H1 (cell line): ENCODE measurements around the gene ANK3. TPM values are rescaled to one million over a fixed set of nuclear protein-coding genes. Genes with fewer than 3 reads are reported as not detected.

Experiments used
- ASH2L ChIP-seq: fragments of 200-600, 300-600 bp; sonication (generic); IDR thresholded peaks from one replicate; pipeline ENCODE4 v1.7.1; 2017; ENCODE audit warnings: low read length
- EP300 ChIP-seq, 2 experiments: IDR thresholded peaks; 1 replicate in 1 of 2; 2 replicates in 1 of 2; pipeline ENCODE4 v1.6.1; 2011 to 2012; ENCODE audit warnings: low read depth in 2 of 2, low read length in 2 of 2, mild to moderate bottlenecking in 2 of 2, borderline replicate concordance in 1 of 2, inconsistent platforms in 1 of 2, moderate library complexity in 1 of 2
- HDAC6 ChIP-seq: IDR thresholded peaks from one replicate; pipeline ENCODE4 v1.7.1; 2012; ENCODE audit warnings: low read depth, mild to moderate bottlenecking, inconsistent platforms, low read length, moderate library complexity
- SP2 ChIP-seq: IDR thresholded peaks from 2 replicates; pipeline ENCODE4 v1.6.1; 2012; ENCODE audit warnings: mild to moderate bottlenecking, low read length, inconsistent platforms
- TCF12 ChIP-seq: IDR thresholded peaks from 2 replicates; pipeline ENCODE4 v1.6.1; 2011; ENCODE audit warnings: low read depth, mild to moderate bottlenecking, low read length
- TEAD4 ChIP-seq: IDR thresholded peaks from 2 replicates; pipeline ENCODE4 v1.6.1; 2012; ENCODE audit warnings: low read depth, low read length, inconsistent platforms, mixed read lengths
- YY1 ChIP-seq: IDR thresholded peaks from 2 replicates; pipeline ENCODE4 v1.6.1; 2011; ENCODE audit warnings: low read depth, mild to moderate bottlenecking, low read length
- polyA plus RNA-seq, 7 experiments: library from polyadenylated mRNA; depleted of rRNA in 3 of 7; stranded (reverse) in 5 of 7; unstranded in 2 of 7; fragments of >200 nt in 5 of 7; fragments of 200-250 nt in 2 of 7; gene quantifications; 1 replicate in 5 of 7; 2 replicates in 1 of 7; 4 replicates in 1 of 7; pipeline versions ENCODE4 v1.2.1 to v1.2.3, GENCODE V29; 2011 to 2013; ENCODE audit warnings: missing spikeins in 2 of 7, mixed read lengths in 2 of 7
- total RNA-seq: library from RNA; stranded (reverse); fragmentation: NEBNext Ultra II Directional; extraction: Animal tissue kit (Norgen Biotek cat#: 25700); gene quantifications from 2 replicates; pipeline ENCODE4 v1.2.1, GENCODE V29; 2021
- TF ChIP-seq, protein P1 (sequence below): fragments of 300-600 bp; sonication (generic); IDR thresholded peaks from 2 replicates; pipeline ENCODE4 v1.7.1; 2012; ENCODE audit warnings: low read length, moderate library complexity, mild to moderate bottlenecking, inconsistent platforms; ENCODE audit not compliant: insufficient replicate concordance
- TF ChIP-seq, protein P2 (sequence below): IDR thresholded peaks from 2 replicates; pipeline ENCODE4 v1.6.1; 2012; ENCODE audit warnings: inconsistent platforms

ANK3 gene
- total and polyA plus RNA-seq, 2 of the 8 experiments (the other 6 are each of a cell fraction or from before 2014, with no cell fraction given): 18.1 to 67.9 TPM

DNA sequence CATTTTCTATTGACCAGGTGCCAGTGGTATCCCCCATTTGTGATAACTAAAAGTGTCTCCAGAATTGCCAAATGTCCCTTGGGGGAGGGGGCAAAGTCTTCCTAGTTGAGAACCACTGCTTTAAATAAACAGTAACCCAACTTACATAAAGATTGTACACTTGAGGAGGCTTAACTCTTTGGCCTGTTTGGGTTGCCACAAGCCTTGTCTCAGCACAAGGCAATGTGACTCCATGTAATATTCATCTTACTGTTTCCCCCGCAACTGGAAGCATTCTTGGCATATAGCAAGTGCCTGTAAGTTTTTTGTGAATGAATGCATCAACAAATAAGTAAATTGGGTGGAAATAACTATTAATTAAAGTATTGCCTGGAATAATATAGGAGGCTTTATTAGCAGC lies 108.3 kb downstream of the ANK3 start (continued):
- TF ChIP-seq, protein P1, sequence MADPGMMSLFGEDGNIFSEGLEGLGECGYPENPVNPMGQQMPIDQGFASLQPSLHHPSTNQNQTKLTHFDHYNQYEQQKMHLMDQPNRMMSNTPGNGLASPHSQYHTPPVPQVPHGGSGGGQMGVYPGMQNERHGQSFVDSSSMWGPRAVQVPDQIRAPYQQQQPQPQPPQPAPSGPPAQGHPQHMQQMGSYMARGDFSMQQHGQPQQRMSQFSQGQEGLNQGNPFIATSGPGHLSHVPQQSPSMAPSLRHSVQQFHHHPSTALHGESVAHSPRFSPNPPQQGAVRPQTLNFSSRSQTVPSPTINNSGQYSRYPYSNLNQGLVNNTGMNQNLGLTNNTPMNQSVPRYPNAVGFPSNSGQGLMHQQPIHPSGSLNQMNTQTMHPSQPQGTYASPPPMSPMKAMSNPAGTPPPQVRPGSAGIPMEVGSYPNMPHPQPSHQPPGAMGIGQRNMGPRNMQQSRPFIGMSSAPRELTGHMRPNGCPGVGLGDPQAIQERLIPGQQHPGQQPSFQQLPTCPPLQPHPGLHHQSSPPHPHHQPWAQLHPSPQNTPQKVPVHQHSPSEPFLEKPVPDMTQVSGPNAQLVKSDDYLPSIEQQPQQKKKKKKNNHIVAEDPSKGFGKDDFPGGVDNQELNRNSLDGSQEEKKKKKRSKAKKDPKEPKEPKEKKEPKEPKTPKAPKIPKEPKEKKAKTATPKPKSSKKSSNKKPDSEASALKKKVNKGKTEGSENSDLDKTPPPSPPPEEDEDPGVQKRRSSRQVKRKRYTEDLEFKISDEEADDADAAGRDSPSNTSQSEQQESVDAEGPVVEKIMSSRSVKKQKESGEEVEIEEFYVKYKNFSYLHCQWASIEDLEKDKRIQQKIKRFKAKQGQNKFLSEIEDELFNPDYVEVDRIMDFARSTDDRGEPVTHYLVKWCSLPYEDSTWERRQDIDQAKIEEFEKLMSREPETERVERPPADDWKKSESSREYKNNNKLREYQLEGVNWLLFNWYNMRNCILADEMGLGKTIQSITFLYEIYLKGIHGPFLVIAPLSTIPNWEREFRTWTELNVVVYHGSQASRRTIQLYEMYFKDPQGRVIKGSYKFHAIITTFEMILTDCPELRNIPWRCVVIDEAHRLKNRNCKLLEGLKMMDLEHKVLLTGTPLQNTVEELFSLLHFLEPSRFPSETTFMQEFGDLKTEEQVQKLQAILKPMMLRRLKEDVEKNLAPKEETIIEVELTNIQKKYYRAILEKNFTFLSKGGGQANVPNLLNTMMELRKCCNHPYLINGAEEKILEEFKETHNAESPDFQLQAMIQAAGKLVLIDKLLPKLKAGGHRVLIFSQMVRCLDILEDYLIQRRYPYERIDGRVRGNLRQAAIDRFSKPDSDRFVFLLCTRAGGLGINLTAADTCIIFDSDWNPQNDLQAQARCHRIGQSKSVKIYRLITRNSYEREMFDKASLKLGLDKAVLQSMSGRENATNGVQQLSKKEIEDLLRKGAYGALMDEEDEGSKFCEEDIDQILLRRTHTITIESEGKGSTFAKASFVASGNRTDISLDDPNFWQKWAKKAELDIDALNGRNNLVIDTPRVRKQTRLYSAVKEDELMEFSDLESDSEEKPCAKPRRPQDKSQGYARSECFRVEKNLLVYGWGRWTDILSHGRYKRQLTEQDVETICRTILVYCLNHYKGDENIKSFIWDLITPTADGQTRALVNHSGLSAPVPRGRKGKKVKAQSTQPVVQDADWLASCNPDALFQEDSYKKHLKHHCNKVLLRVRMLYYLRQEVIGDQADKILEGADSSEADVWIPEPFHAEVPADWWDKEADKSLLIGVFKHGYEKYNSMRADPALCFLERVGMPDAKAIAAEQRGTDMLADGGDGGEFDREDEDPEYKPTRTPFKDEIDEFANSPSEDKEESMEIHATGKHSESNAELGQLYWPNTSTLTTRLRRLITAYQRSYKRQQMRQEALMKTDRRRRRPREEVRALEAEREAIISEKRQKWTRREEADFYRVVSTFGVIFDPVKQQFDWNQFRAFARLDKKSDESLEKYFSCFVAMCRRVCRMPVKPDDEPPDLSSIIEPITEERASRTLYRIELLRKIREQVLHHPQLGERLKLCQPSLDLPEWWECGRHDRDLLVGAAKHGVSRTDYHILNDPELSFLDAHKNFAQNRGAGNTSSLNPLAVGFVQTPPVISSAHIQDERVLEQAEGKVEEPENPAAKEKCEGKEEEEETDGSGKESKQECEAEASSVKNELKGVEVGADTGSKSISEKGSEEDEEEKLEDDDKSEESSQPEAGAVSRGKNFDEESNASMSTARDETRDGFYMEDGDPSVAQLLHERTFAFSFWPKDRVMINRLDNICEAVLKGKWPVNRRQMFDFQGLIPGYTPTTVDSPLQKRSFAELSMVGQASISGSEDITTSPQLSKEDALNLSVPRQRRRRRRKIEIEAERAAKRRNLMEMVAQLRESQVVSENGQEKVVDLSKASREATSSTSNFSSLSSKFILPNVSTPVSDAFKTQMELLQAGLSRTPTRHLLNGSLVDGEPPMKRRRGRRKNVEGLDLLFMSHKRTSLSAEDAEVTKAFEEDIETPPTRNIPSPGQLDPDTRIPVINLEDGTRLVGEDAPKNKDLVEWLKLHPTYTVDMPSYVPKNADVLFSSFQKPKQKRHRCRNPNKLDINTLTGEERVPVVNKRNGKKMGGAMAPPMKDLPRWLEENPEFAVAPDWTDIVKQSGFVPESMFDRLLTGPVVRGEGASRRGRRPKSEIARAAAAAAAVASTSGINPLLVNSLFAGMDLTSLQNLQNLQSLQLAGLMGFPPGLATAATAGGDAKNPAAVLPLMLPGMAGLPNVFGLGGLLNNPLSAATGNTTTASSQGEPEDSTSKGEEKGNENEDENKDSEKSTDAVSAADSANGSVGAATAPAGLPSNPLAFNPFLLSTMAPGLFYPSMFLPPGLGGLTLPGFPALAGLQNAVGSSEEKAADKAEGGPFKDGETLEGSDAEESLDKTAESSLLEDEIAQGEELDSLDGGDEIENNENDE: no peak
- TF ChIP-seq, protein P2, sequence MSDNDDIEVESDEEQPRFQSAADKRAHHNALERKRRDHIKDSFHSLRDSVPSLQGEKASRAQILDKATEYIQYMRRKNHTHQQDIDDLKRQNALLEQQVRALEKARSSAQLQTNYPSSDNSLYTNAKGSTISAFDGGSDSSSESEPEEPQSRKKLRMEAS: no peak
- TF ChIP-seq EP300 (IDR thresholded peaks at IDR 0.05; ENCODE audit: borderline replicate concordance in 1 of 2, low read depth in 2 of 2, low read length in 2 of 2) (no peak), TCF12 (no peak), TEAD4 (no peak), YY1 (no peak), ASH2L (no peak), HDAC6 (no peak), SP2 (no peak)
